Amniotic stem cell (primary cell): ENCODE measurements around the gene SRPRA.
"Not testable (repeated sequence)": the region's sequence is repeated elsewhere in the genome, so short reads cannot be mapped to it uniquely, and the experiment has no call there.

Experiments
- DNase-seq: peaks from one replicate; lab custom pipeline; 2025; lab: John Stamatoyannopoulos, UW

Gene SRPRA

GRCh38 chr11:126282736-126283591 lies 14.3 kb upstream of the SRPRA start, which contains the start of gene TIRAP:
TSS of gene TIRAP (plus strand) at chr11:126283093. CDS start at chr11:126290895, 7,802 bp downstream.
- DNase-seq = peak; percentile 21

- DNase-seq = no peak
These were observed 13.7 kb upstream of the SRPRA start for GRCh38 chr11:126282361-126282735.

- DNase-seq = no peak
These were observed 13.0 kb upstream of the SRPRA start for GRCh38 chr11:126281666-126282175.

GRCh38 chr11:126281245-126281644 lies 12.6 kb upstream of the SRPRA start:
- DNase-seq = no peak

GRCh38 chr11:126280595-126280994 lies 11.9 kb upstream of the SRPRA start:
- no peak for DNase-seq

GRCh38 chr11:126279191-126279590 lies 10.5 kb upstream of the SRPRA start:
- DNase-seq = no peak

DNA sequence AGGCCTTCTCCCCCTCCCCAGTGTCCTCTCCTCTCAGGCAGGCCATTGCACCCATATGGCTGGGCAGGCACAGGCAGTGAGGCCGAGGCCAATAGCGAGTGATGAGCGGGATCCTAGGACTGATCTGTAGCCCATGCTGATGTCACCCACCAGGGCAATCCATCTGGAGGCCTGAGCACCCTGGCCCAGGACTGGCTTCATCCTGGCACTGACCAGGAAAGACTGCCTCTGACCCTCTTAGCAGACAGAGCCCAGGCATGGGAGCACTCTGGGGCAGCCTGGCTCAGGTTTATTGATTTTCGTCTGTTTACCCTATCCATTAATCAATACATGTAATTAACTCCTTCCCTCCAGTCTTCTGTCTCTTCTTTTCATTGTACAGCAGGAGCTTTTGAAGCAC lies 9.1 kb upstream of the SRPRA start:
- DNase-seq = no peak

DNA sequence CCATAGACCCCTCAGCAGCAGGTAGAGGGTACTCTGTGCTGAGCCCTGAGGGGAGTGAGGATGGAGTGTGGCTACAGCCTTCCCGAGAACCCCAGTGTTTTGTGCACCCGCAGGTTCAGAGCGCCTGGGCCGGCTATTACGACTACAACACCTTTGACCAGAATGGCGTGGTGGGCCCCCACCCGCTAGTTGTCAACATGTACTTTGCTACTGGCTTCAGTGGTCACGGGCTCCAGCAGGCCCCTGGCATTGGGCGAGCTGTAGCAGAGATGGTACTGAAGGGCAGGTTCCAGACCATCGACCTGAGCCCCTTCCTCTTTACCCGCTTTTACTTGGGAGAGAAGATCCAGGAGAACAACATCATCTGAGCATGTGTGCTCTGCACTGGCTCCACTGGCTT lies 8.6 kb upstream of the SRPRA start:
- no peak for DNase-seq

- no peak for DNase-seq
These were observed 361 bp downstream of the SRPRA start for GRCh38 chr11:126268361-126268707.

- no peak for DNase-seq
These were observed 1.0 kb downstream of the SRPRA start for GRCh38 chr11:126267650-126268049.

DNA sequence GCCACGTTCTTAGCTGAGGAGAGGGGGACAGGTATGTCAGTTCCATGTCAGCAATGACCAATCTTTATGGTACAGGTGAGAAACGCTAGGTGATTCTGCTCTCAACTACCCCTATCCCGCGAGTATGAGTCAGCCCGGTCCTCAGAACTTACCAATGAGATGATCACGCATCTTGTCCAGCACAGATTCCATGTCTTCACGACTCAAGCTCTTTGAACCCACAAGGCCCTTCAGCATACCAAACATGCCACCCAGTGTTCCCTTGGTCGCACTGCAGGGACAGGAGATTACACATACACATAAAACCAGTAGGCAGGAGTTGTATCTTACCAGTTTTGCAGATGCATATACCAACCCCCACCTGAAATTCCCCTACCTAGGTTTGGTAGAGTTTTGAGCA lies 2.9 kb downstream of the SRPRA start:
- DNase-seq = no peak

DNA sequence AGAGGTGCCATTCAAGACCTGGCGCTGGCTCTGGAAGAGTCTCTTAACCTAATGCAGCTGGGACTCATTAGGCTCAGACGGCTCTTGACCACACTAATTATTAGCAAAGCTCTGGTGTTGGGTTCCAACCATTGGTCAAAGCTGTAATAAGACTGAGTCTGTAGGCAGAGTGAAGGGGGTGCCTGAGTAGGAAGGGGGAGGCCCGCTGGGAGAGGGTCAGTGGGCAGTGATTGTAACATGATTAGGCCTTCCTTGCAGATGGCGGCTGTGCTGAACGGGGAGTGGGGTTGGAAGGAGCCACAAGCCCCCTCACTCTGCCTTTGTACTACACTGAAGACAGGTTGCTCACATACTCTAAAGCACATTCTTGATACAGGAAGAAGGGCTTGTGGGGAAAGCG lies 5.2 kb downstream of the SRPRA start:
- no peak for DNase-seq

GRCh38 chr11:126262216-126262615 lies 6.5 kb downstream of the SRPRA start:
- no peak for DNase-seq

- DNase-seq = no peak
These were observed 10.9 kb downstream of the SRPRA start for GRCh38 chr11:126257764-126258163.

GRCh38 chr11:126257144-126257543 lies 11.6 kb downstream of the SRPRA start:
- DNase-seq = no peak

DNA sequence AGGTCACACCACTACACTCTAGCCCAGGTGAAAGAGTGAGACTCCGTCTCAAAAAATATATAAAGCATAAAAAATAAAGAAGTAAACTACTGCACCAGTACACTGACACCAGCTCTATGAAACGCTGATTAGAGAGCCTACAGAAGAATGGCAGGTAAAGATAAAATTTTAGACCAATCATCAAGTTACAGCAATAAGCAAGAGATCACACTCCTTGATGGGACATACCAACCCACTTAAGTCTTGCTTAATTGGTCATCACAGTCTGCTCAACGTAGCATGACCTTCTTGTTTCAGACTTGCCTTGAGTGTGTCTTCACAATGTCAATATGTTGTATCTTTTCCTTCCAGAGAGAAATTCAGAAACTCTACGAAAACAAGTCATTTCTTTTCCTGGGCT lies 12.5 kb downstream of the SRPRA start:
- DNase-seq = no peak

GRCh38 chr11:126255507-126255906 lies 13.2 kb downstream of the SRPRA start:
- DNase-seq = not testable (repeated sequence)

- DNase-seq = no peak
These were observed 13.9 kb downstream of the SRPRA start for GRCh38 chr11:126254819-126255218.

DNA sequence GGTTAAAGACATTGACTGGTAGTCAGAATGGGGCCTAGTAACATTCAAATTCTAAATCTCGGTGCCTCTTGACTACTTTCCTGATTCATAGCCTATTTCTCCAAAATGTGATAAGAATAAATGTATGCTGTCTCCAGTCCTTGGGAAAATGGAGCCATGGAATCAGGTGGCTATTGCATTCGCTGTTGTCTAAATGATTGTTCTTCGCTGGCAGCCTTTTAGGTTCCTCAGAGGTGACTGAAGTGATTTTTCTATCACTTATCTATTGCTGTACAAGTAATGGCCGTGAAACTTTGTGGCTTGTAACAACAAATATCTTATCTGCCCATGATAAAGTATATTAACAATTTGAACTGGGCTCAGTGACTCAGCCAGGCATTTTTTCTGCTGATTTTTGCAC lies 15.4 kb downstream of the SRPRA start:
- DNase-seq = no peak

DNA sequence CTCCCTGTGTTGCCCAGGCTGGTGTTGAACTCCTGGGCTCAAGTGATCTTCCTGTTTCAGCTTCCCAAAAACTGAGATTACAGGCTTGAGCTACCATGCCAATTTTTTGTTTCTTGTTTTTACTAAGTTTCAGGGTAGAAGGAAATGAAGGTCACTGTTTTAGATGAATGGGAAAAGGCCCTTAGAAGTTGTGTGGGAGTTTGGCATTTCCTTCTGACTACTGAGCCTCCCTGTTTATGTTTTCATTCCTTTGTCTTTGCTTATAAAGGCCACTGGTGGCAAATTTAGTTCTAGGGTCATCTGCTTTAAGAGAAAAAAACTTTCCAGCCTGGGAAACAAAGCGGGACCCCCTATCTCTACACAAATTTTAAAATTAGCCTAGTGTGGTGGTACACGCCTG lies 22.1 kb downstream of the SRPRA start:
- DNase-seq = no peak

GRCh38 chr11:126233391-126233790 lies 35.3 kb downstream of the SRPRA start:
- DNase-seq = no peak

DNA sequence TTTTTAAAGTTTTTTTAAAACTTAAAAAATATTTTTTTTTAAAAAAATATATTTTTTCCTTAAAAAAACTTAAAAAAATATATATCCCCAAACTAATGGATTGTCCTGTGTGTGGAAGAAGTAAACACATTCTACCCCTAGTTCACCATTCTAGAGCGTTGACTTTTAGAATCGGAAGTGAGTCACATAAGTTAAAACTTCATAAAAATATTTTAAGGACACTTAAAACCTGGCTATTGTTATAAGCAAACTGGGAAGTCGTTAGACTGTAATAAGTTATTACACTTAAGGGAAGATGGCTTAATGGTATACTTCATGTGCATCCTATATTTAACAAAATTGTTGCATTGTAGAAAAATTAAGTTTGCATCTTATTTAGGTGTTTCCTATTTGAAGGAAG lies 36.0 kb downstream of the SRPRA start:
- no peak for DNase-seq

DNA sequence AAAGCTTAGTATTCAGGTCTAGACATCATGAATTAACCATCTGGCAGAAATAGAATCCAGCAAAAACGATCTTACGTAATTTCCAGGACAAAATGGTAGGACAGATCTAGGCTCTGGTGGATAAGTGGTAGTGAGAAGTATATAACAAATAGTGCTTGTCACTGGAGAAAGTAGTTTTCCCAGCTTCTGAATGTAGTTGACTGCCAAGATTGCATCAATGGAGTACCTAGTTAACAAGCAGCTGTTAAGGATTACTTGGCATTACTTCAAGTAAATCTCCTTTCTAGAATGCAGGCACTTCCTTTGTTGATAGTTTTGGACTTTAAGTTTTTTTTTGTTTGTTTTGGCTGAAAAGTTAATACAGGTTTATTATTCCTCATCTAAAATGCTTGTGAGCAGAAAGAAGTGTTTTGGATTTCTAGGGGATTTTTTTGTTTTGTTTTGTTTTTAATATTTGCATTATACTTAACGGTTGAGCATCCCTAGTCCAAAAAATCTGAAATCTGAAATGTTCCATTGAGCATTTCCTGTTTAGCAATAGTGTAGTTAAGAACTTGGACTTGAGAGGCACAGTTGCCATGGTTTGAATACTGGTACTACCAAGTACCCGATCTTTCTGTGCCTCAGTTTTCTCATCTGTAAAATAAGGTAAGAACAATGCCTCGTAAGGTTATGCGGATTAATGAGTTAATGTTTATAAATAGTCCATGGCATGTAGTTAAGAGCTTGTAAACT lies 36.8 kb downstream of the SRPRA start:
- no peak for DNase-seq
